DOHH2 (cell line): ENCODE measurements around the gene CBX3.
"Not testable (repeated sequence)": the region's sequence is repeated elsewhere in the genome, so short reads cannot be mapped to it uniquely, and the experiment has no call there.

Experiments used
- H3F3A ChIP-seq: fragments of 200-600 bp; sonication (generic), shearing (Covaris generic); 2 replicates; pipeline ENCODE4 v1.6.0; 2016; ENCODE audit warnings: antibody characterized with exemption, mild to moderate bottlenecking; ENCODE audit not compliant: control insufficient read depth, insufficient read depth
- H3K27ac ChIP-seq: fragments of 200-600 bp; sonication (generic); 2 replicates; pipeline ENCODE4 v1.5.1; 2014; ENCODE audit warnings: low read depth, mild to moderate bottlenecking, low read length, moderate library complexity
- H3K27me3 ChIP-seq: fragments of 200-600 bp; sonication (generic); 2 replicates; pipeline ENCODE4 v1.6.1; 2014; ENCODE audit warnings: mild to moderate bottlenecking, low read length, mixed read lengths; ENCODE audit not compliant: control insufficient read depth
- H3K36me3 ChIP-seq: fragments of 200-600 bp; sonication (generic); 2 replicates; pipeline ENCODE4 v1.6.1; 2014; ENCODE audit warnings: mild to moderate bottlenecking, low read length, moderate library complexity, mixed read lengths; ENCODE audit not compliant: control insufficient read depth
- H3K4me1 ChIP-seq: fragments of 200-600 bp; sonication (generic); 2 replicates; pipeline ENCODE4 v1.6.1; 2014; ENCODE audit warnings: mild to moderate bottlenecking, low read length, mixed read lengths; ENCODE audit not compliant: control insufficient read depth
- H3K4me2 ChIP-seq: fragments of 200-600 bp; sonication (generic); 2 replicates; pipeline ENCODE4 v1.6.0; 2014; ENCODE audit warnings: mild to moderate bottlenecking, low read length, moderate library complexity
- H3K4me3 ChIP-seq: fragments of 200-600 bp; sonication (generic); 2 replicates; pipeline ENCODE4 v1.5.1; 2014; ENCODE audit warnings: mild to moderate bottlenecking, low read length, mixed read lengths
- H3K79me2 ChIP-seq: fragments of 200-600 bp; sonication (generic); 2 replicates; pipeline ENCODE4 v1.6.1; 2014; ENCODE audit warnings: mild to moderate bottlenecking, low read length, mixed read lengths; ENCODE audit not compliant: control insufficient read depth
- H3K9me2 ChIP-seq: fragments of 200-600 bp; sonication (generic); replicated peaks from 2 replicates; pipeline ENCODE4 v1.6.1; 2014; ENCODE audit warnings: mild to moderate bottlenecking, low read length, mixed read lengths; ENCODE audit not compliant: control insufficient read depth
- H3K9me3 ChIP-seq: fragments of 200-600 bp; sonication (generic); 2 replicates; pipeline ENCODE4 v1.6.1; 2014; ENCODE audit warnings: antibody characterized with exemption, low read length, mixed read lengths; ENCODE audit not compliant: control insufficient read depth, insufficient read depth
- H4K20me1 ChIP-seq: fragments of 200-600 bp; sonication (generic); 2 replicates; pipeline ENCODE4 v1.6.0; 2014; ENCODE audit warnings: low read depth, mild to moderate bottlenecking, antibody characterized with exemption, low read length, moderate library complexity; ENCODE audit not compliant: control insufficient read depth, insufficient read depth
- EZH2phosphoT487 ChIP-seq: fragments of 200-600 bp; sonication (generic); IDR thresholded peaks from 2 replicates; pipeline ENCODE4 v1.6.1; 2017; ENCODE audit warnings: borderline replicate concordance, mild to moderate bottlenecking, antibody characterized with exemption, low read length, moderate library complexity, mixed read lengths
- TF ChIP-seq, protein P1 (sequence below): fragments of 200-600 bp; sonication (generic); IDR thresholded peaks from one replicate; pipeline ENCODE4 v1.5.1; 2014; ENCODE audit warnings: antibody characterized with exemption, mild to moderate bottlenecking, low read depth, low read length; ENCODE audit not compliant: poor library complexity, severe bottlenecking

CBX3 gene

GRCh38 chr7:26192485-26193087, 9.0 kb upstream of the CBX3 start:
- Histone ChIP-seq H3K9me2 (no peaks in the 10 kb centered on the region), H3K27ac (no peak overlapping the region), H3K4me1 (peaks cover 60% of the 10 kb centered on the region), H3K4me2 (no peak overlapping the region), H3K79me2 (peaks cover 61% of the 10 kb centered on the region), H3K4me3 (no peak overlapping the region), H3F3A (peaks cover 98% of the 10 kb centered on the region), H3K36me3 (peaks cover 100% of the 10 kb centered on the region), H3K9me3 (no peaks in the 10 kb centered on the region), H4K20me1 (peaks cover 70% of the 10 kb centered on the region), H3K27me3 (no peaks in the 10 kb centered on the region)
- TF ChIP-seq, protein P1, sequence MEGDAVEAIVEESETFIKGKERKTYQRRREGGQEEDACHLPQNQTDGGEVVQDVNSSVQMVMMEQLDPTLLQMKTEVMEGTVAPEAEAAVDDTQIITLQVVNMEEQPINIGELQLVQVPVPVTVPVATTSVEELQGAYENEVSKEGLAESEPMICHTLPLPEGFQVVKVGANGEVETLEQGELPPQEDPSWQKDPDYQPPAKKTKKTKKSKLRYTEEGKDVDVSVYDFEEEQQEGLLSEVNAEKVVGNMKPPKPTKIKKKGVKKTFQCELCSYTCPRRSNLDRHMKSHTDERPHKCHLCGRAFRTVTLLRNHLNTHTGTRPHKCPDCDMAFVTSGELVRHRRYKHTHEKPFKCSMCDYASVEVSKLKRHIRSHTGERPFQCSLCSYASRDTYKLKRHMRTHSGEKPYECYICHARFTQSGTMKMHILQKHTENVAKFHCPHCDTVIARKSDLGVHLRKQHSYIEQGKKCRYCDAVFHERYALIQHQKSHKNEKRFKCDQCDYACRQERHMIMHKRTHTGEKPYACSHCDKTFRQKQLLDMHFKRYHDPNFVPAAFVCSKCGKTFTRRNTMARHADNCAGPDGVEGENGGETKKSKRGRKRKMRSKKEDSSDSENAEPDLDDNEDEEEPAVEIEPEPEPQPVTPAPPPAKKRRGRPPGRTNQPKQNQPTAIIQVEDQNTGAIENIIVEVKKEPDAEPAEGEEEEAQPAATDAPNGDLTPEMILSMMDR: no peak
- TF ChIP-seq EZH2phosphoT487: no peak

DNA sequence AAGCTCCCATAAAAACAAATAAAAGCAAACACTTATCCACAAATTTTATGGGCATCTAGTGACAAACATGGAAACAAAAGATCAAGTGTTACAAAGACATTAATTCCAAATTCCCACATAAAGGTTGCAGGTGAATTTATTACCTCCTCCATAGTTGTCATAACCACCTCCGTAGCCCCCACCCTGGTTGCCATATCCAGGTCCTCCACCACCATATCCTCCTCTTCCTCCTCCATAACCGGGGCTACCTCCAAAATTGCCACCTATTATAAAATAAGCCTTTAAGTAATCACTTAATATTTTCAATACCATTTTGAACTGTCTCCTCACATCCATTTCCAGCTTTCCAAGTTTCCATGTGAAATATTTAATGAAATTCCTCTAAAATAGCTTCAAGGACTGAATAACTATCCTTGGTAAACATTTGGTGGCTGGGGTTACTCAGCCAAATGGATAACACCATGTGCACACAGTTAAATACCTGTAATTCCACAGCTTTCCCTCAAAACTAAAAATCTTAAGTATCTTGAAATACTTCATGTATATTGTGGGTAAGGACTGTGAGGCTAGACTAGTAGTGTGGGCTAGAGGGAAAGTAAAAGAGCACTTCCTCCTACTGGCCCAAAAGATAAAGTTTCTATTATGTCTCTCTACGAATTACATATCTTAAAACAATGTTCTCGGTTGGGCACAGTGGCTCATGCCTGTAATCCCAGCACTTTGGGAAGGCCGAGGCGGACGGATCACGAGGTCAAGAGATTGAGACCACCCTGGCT, 7.9 kb upstream of the CBX3 start:
- Histone ChIP-seq H3K9me2 (no peaks in the 10 kb centered on the region), H3K27me3 (no peaks in the 10 kb centered on the region), H3F3A (peaks cover 98% of the 10 kb centered on the region), H3K4me1 (peaks cover 53% of the 10 kb centered on the region), H3K4me3 (no peak overlapping the region), H3K36me3 (peaks cover 100% of the 10 kb centered on the region), H3K27ac (no peak overlapping the region), H3K4me2 (no peak overlapping the region), H3K79me2 (peaks cover 71% of the 10 kb centered on the region), H3K9me3 (no peaks in the 10 kb centered on the region), H4K20me1 (peaks cover 80% of the 10 kb centered on the region)
- TF ChIP-seq EZH2phosphoT487: no peak
- TF ChIP-seq, protein P1: no peak

- peaks cover 82% of the 10 kb centered on the region for H3K79me2 ChIP-seq
- H3F3A ChIP-seq: peaks cover 98% of the 10 kb centered on the region
- not testable (repeated sequence) for H3K27ac ChIP-seq, H3K4me2 ChIP-seq, H3K9me2 ChIP-seq, H3K9me3 ChIP-seq, H3K4me3 ChIP-seq, H3K27me3 ChIP-seq
- H3K36me3 ChIP-seq: peaks cover 100% of the 10 kb centered on the region
- H4K20me1 ChIP-seq: peaks cover 86% of the 10 kb centered on the region
- H3K4me1 ChIP-seq: peaks cover 46% of the 10 kb centered on the region
These were observed 6.8 kb upstream of the CBX3 start for GRCh38 chr7:26194764-26195163.

GRCh38 chr7:26195182-26195581, 6.4 kb upstream of the CBX3 start:
- peaks cover 86% of the 10 kb centered on the region for H3K79me2 ChIP-seq
- peaks cover 86% of the 10 kb centered on the region for H4K20me1 ChIP-seq
- no peaks in the 10 kb centered on the region for H3K9me2 ChIP-seq
- H3K4me2 ChIP-seq: no peak overlapping the region
- H3K9me3 ChIP-seq: no peaks in the 10 kb centered on the region
- H3F3A ChIP-seq: peaks cover 96% of the 10 kb centered on the region
- no peak overlapping the region for H3K4me3 ChIP-seq
- H3K4me1 ChIP-seq: peaks cover 46% of the 10 kb centered on the region
- H3K27ac ChIP-seq: no peak overlapping the region
- H3K36me3 ChIP-seq: peaks cover 100% of the 10 kb centered on the region
- no peak for TF ChIP-seq EZH2phosphoT487
- TF ChIP-seq, protein P1: no peak
- H3K27me3 ChIP-seq: no peaks in the 10 kb centered on the region
